ENCODE results near the gene RNF115. TPM values are rescaled to one million over a fixed set of nuclear protein-coding genes. Genes with fewer than 3 reads are reported as not detected.

Gene RNF115
- total RNA-seq, 2 donors from 2014 or later: 42.8 to 44.6 TPM

DNA sequence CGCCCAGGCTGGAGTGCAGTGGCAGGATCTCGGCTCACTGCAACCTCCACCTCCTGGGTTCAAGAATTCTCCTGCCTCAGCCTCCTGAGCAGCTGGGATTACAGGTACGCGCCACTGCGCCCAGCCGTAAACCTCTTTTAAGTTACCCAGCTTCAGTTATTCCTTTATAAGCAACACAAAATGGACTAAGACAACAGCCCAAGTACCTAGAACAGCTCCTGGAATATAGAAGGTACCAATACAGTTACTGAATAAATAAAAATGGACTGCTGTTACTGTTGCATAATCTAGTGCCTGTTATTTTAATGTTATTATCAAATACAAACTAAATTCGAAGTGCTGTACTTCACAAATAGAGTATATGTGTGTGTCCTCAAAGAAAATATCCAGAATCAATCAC, 17.1 kb downstream of the RNF115 start:
- H3K4me1 ChIP-seq: peaks cover 0 to 29% of the 10 kb centered on the region in 2 donors
- no peak overlapping the region for H3K4me3 ChIP-seq
- no peaks in the 10 kb centered on the region for H3K9me3 ChIP-seq
- no peaks in the 10 kb centered on the region for H3K27me3 ChIP-seq
- no peaks in the 10 kb centered on the region for H3K36me3 ChIP-seq
- H3K27ac ChIP-seq: no peak overlapping the region
- TF ChIP-seq, protein P1, sequence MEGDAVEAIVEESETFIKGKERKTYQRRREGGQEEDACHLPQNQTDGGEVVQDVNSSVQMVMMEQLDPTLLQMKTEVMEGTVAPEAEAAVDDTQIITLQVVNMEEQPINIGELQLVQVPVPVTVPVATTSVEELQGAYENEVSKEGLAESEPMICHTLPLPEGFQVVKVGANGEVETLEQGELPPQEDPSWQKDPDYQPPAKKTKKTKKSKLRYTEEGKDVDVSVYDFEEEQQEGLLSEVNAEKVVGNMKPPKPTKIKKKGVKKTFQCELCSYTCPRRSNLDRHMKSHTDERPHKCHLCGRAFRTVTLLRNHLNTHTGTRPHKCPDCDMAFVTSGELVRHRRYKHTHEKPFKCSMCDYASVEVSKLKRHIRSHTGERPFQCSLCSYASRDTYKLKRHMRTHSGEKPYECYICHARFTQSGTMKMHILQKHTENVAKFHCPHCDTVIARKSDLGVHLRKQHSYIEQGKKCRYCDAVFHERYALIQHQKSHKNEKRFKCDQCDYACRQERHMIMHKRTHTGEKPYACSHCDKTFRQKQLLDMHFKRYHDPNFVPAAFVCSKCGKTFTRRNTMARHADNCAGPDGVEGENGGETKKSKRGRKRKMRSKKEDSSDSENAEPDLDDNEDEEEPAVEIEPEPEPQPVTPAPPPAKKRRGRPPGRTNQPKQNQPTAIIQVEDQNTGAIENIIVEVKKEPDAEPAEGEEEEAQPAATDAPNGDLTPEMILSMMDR (IDR thresholded peaks at IDR 0.05): no peak
- DNase-seq (ENCODE audit: low spot score): no peak

DNA sequence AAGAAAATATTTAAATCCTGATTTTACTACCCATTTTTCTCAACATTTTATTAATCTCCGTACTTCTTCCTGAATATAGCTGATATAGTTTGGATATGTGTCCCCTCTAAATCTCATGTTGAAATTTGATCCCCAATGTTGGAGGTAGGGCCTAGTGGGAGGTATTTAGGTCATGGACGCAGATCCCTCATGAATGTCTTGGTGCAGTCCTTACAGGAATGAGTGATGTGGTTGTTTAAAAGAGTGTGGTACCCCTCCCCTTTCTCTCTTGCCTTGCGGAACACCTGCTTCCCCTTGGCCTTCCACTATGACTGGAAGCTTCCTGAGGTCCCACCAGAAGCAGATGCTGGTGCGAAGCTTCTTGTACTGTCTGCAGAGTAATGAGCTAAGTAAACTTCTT, 17.5 kb downstream of the RNF115 start:
- Histone ChIP-seq H3K27me3 (no peaks in the 10 kb centered on the region), H3K4me3 (no peak overlapping the region), H3K9me3 (no peaks in the 10 kb centered on the region), H3K36me3 (no peaks in the 10 kb centered on the region), H3K27ac (no peak overlapping the region), H3K4me1 (peaks cover 0 to 29% of the 10 kb centered on the region in 2 donors)
- TF ChIP-seq, protein P1 (IDR thresholded peaks at IDR 0.05): no peak
- no peak for DNase-seq (ENCODE audit: low spot score)

DNA sequence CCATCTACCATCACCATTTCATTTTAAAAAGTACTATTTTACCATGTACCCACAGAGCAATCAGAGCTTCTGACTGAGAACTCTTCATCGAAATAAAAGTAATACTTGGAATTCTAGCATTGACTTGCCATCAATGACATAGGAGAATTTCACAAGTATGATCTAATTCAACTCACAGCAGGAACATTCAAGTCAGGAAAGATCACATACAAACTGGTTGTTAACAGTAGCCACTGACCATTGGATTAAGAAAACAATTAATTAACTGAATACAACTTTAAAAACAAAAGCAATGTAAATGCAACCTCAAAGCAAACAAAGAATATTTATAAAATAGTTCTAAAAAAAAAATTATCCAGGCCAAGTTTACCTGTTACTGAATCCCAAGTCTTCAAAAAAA, 18.8 kb downstream of the RNF115 start:
- no peak overlapping the region for H3K27ac ChIP-seq
- no peaks in the 10 kb centered on the region for H3K27me3 ChIP-seq
- TF ChIP-seq, protein P1 (IDR thresholded peaks at IDR 0.05): no peak
- H3K4me1 ChIP-seq: peaks cover 0 to 41% of the 10 kb centered on the region in 2 donors
- no peaks in the 10 kb centered on the region for H3K36me3 ChIP-seq
- DNase-seq (ENCODE audit: low spot score): no peak
- H3K9me3 ChIP-seq: no peaks in the 10 kb centered on the region
- no peak overlapping the region for H3K4me3 ChIP-seq

DNA sequence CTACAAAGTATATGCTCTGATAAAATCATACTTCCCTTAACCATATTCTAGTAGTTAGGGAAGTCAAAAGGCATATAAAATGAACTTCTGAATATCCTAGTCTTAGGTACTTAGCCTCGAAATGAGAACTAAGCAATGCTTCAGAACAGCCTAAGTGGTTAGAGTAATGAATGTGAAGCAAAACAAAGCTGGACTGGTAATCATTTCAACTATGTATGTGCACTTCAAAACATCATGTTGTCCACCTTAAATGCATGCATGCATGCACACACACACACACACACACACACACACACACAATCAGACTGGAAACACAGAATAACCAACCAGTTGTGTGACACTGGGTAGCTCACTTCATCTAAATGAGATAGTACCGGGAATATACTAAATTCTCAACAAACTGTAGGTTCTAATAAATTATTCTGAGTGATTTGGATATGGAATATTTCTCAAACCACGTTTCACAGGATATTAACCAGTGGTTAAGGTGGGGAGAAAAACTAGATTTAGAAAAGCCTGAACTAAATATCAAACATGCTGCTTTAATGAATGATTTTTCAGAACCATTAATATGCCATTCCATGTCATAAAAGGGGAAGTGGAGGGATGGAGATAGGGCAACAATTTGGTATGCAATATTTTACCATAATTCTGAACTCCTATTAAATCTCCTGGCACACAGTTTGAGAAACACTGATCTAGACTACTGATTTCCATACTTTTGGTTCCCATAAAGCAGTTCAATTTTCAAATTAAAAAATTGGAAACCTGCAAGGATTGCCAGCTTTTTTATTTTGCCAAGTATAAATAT, 19.5 kb downstream of the RNF115 start:
- TF ChIP-seq, protein P1 (IDR thresholded peaks at IDR 0.05): no peak
- Histone ChIP-seq H3K27me3 (no peaks in the 10 kb centered on the region), H3K27ac (no peak overlapping the region), H3K9me3 (no peaks in the 10 kb centered on the region), H3K4me3 (no peak overlapping the region), H3K36me3 (no peaks in the 10 kb centered on the region), H3K4me1 (peaks cover 0 to 44% of the 10 kb centered on the region in 2 donors)
- no peak for DNase-seq (ENCODE audit: low spot score)

DNA sequence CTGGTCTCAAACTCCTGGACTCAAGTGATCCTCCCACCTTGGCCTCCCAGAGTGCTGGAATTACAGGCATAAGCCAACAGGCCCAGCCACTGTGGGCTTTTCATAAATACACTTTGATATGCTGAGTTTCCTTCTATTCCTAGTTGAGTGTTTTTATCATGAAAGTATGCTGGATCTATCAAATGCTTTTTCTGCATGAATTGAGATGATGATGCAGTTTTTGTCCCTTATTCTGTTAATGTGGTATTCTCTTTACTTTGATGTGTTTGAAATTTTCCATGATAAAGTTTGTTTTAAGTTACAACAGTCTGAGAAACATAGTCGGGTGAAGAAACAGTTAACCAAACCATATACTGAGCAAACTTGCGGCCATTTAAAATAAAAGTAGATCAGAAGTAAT, 24.1 kb downstream of the RNF115 start:
- H3K4me1 ChIP-seq: peaks cover 0 to 38% of the 10 kb centered on the region in 2 donors
- H3K9me3 ChIP-seq: peaks cover 0 to 5% of the 10 kb centered on the region in 2 donors
- TF ChIP-seq, protein P1 (IDR thresholded peaks at IDR 0.05): no peak
- no peak for DNase-seq (ENCODE audit: low spot score)
- no peak overlapping the region for H3K27ac ChIP-seq
- H3K27me3 ChIP-seq: no peaks in the 10 kb centered on the region
- no peak overlapping the region for H3K4me3 ChIP-seq
- no peaks in the 10 kb centered on the region for H3K36me3 ChIP-seq

Data from right atrium auricular region (tissue), 2 donors.